Osteoblast (primary cell): ENCODE data around the gene UBE2V1. TPM values are rescaled to one million over a fixed set of nuclear protein-coding genes. Genes with fewer than 3 reads are reported as not detected.
A peak's percentile ranks its signal among the peaks of the same experiment; 100 is the strongest.

ENCODE experiments used
- DNase-seq: peaks from one replicate; pipeline ENCODE4 v3.0.0; 2011; ENCODE audit warnings: low spot score, mixed read lengths; ENCODE audit not compliant: insufficient read length; ENCODE audit errors: missing footprints
- H2AFZ ChIP-seq: 2 replicates; pipeline ENCODE4 v1.6.0; 2011; ENCODE audit warnings: mild to moderate bottlenecking, low read length
- H3K27ac ChIP-seq: 2 replicates; pipeline ENCODE4 v1.5.1; 2011; ENCODE audit warnings: mild to moderate bottlenecking, low read depth, low read length, moderate library complexity
- H3K27me3 ChIP-seq: 2 replicates; pipeline ENCODE4 v1.6.0; 2012; ENCODE audit warnings: mild to moderate bottlenecking, control low read depth, inconsistent platforms, low read length, moderate library complexity; ENCODE audit not compliant: insufficient read depth
- H3K36me3 ChIP-seq: 2 replicates; pipeline ENCODE4 v1.5.1; 2011; ENCODE audit warnings: mild to moderate bottlenecking, low read length, control low read depth, moderate library complexity; ENCODE audit not compliant: insufficient read depth
- H3K4me1 ChIP-seq: 2 replicates; pipeline ENCODE4 v1.5.1; 2011; ENCODE audit warnings: mild to moderate bottlenecking, low read length, control low read depth, moderate library complexity; ENCODE audit not compliant: insufficient read depth
- H3K4me2 ChIP-seq: 2 replicates; pipeline ENCODE4 v1.6.0; 2011; ENCODE audit warnings: mild to moderate bottlenecking, low read length; ENCODE audit not compliant: insufficient read depth
- H3K4me3 ChIP-seq: fragments of 200-600 bp; sonication (generic); 3 replicates; pipeline ENCODE4 v1.5.1; 2012; ENCODE audit warnings: mild to moderate bottlenecking, low read length, inconsistent platforms; ENCODE audit not compliant: insufficient read depth
- H3K79me2 ChIP-seq: 2 replicates; pipeline ENCODE4 v1.6.0; 2012; ENCODE audit warnings: mild to moderate bottlenecking, low read length, control low read depth, inconsistent platforms; ENCODE audit not compliant: insufficient read depth
- H3K9me3 ChIP-seq: 2 replicates; pipeline ENCODE4 v1.5.1; 2011; ENCODE audit warnings: low read depth, low read length, control low read depth
- H4K20me1 ChIP-seq: 2 replicates; pipeline ENCODE4 v1.6.0; 2012; ENCODE audit warnings: mild to moderate bottlenecking, low read length, control low read depth; ENCODE audit not compliant: insufficient read depth
- total RNA-seq: library from RNA; depleted of rRNA; stranded (reverse); fragments of >200 nt; gene quantifications from 2 replicates; pipeline ENCODE4 v1.2.3, GENCODE V29; 2012
- TF ChIP-seq, protein P1 (sequence below): IDR thresholded peaks from 2 replicates; pipeline ENCODE4 v1.5.1; 2011; ENCODE audit warnings: mild to moderate bottlenecking, low read depth, low read length, moderate library complexity; ENCODE audit errors: extremely low read depth

Gene UBE2V1
- total RNA-seq, 1 donor, result 90.8 TPM

DNA sequence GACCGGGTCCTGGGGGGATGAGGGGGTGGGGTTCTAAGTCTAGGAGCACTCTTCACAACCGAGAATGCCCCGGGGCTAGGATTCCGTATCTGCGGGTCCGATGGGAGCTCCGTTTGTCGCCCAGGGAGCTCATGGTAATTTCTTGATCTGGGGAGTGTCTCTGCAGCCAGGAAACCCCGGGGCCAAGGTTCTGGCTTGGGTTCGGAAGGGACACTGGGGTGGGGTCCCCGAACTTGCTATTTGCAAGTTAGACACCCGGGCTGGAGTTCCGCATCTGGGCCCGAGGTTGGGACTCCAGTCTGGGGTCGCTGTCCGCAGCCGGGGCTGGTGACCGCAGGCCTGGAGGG lies 40.2 kb upstream of the UBE2V1 start:
- TF ChIP-seq, protein P1, sequence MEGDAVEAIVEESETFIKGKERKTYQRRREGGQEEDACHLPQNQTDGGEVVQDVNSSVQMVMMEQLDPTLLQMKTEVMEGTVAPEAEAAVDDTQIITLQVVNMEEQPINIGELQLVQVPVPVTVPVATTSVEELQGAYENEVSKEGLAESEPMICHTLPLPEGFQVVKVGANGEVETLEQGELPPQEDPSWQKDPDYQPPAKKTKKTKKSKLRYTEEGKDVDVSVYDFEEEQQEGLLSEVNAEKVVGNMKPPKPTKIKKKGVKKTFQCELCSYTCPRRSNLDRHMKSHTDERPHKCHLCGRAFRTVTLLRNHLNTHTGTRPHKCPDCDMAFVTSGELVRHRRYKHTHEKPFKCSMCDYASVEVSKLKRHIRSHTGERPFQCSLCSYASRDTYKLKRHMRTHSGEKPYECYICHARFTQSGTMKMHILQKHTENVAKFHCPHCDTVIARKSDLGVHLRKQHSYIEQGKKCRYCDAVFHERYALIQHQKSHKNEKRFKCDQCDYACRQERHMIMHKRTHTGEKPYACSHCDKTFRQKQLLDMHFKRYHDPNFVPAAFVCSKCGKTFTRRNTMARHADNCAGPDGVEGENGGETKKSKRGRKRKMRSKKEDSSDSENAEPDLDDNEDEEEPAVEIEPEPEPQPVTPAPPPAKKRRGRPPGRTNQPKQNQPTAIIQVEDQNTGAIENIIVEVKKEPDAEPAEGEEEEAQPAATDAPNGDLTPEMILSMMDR, result no peak
- Histone ChIP-seq H3K27ac (peak overlapping the region; percentile 75), H3K27me3 (no peaks in the 10 kb centered on the region), H2AFZ (peak overlapping the region; percentile 45), H4K20me1 (peaks cover 28% of the 10 kb centered on the region), H3K4me1 (peaks cover 30% of the 10 kb centered on the region), H3K9me3 (no peaks in the 10 kb centered on the region), H3K79me2 (peaks cover 55% of the 10 kb centered on the region), H3K36me3 (peaks cover 7% of the 10 kb centered on the region), H3K4me2 (peak overlapping the region; percentile 86), H3K4me3 (peak overlapping the region; percentile 89)
- DNase-seq, result peak; percentile 92

DNA sequence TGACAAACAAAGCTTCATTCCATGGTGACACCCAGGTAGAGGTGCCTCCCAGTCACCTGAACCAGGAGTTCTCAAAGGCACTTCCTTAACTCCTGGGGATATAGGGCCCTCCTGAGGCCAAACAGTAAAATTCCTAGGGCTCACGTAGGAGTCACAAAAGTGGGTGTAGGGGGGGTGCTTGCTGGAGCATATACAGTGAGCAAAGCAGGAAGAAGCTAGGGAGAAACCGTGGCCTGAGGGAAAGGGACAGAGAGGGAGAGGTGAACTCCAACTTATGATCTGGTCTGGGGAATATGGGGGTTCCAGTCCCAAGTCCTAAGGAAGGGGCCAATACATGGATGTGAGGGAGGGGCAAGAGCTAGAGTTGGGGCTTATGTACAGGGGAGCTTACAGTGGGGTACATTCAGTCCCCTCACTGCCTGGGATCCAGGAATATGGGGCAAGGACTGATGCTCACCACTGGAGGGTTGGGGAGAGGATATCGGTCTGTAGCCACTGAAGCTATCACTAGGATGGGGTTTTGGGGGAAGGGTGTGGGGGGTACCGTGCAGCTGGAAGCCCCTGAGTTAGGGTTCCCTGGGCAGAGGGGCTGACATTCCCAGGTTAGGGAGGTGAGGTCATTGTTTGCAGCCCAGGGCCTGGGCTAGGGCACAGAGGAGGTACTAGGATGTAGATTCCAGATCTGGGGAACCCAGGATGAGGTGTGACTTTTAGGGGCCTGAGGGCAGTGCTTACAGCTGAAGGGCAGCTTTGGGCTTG lies 39.6 kb upstream of the UBE2V1 start:
- peak overlapping the region; percentile 86 for H3K4me2 ChIP-seq
- TF ChIP-seq, protein P1, result peak; percentile 14
- H3K27ac ChIP-seq, result peak overlapping the region; percentile 75
- peaks cover 29% of the 10 kb centered on the region for H4K20me1 ChIP-seq
- no peaks in the 10 kb centered on the region for H3K27me3 ChIP-seq
- H3K36me3 ChIP-seq, result peaks cover 7% of the 10 kb centered on the region
- no peak overlapping the region for H2AFZ ChIP-seq
- H3K4me1 ChIP-seq, result peaks cover 32% of the 10 kb centered on the region
- H3K4me3 ChIP-seq, result peak overlapping the region; percentile 89
- peaks cover 61% of the 10 kb centered on the region for H3K79me2 ChIP-seq
- H3K9me3 ChIP-seq, result no peaks in the 10 kb centered on the region
- DNase-seq, result peak; percentile 90

DNA sequence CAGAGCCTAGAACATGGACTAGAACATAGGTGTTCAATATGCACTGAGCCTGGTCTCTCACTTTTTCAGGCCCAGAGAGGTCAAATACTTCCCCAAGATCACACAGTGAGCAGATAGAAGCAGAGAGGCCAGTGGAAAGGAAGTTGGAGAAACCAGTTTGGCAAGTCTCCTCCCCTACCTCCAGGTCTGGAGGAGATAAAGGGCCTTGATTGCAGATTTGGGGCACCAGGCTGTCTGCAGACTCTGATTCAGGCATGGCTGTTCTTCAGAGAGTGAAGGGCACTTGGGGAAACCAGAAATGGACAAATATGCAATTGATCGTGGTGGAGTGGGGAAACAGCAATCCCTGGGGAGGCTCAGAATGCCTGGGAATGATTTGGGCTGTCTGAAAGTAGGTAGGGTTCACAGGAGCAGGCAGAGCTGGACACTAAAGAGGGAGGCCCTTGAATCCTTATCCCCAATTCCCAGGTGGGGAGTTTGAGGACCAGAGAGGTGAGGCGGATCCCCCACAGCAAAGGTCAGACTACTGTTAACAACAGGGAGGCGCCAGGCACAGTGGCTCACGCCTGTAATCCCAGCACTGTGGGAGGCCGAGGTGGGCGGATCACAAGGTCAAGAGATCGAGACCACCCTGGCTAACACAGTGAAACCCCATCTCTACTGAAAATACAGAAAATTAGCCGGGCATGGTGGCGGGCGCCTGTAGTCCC lies 38.2 kb upstream of the UBE2V1 start:
- peak overlapping the region; percentile 42 for H3K27ac ChIP-seq
- no peaks in the 10 kb centered on the region for H3K27me3 ChIP-seq
- H3K4me2 ChIP-seq, result peak overlapping the region; percentile 50
- peak; percentile 75 for DNase-seq
- peaks cover 29% of the 10 kb centered on the region for H4K20me1 ChIP-seq
- TF ChIP-seq, protein P1, result no peak
- H3K79me2 ChIP-seq, result peaks cover 74% of the 10 kb centered on the region
- peaks cover 17% of the 10 kb centered on the region for H3K36me3 ChIP-seq
- H3K4me3 ChIP-seq, result no peak overlapping the region
- no peak overlapping the region for H2AFZ ChIP-seq
- peaks cover 46% of the 10 kb centered on the region for H3K4me1 ChIP-seq
- no peaks in the 10 kb centered on the region for H3K9me3 ChIP-seq
